Measurements from ENCODE around the gene KRTAP9-7. TPM values are rescaled to one million over a fixed set of nuclear protein-coding genes. Genes with fewer than 3 reads are reported as not detected.

Gene KRTAP9-7
- total and polyA plus RNA-seq, 5 experiments from 2014 or later: not detected

DNA sequence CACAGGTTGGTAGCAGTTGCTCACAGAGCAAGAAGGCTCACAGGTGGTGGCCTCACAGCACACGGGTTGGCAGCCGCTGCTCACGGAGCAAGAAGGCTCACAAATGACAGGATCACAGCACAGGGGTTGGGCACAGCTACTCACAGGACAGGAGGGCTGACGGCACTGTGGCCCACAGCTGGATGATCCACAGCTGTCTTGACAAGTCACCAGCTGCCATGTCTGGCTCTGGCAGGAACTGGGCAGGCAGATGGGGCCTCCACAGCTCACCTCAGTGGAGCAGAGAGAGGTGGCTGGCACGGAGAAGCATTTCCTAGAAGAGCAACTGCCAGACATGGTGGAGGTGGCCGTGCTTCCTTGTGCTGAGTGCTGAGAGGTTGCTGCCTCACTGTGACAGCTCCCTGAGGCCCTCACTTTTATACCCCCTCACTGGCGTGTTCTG is 33.4 kb downstream of the KRTAP9-7 start, which contains the start of gene KRTAP16-1:
Gene KRTAP16-1, minus strand, starts transcription at position 392 of the 442 bp plus-strand sequence. Its CDS starts 56 bp downstream, at position 336.
- Mint-ChIP-seq H3K4me3 (peak within 1 kb of the TSS; percentile 73 to 84 (median 80)), H3K9me3 (no peaks in the 10 kb centered on the region), H3K36me3 (peaks cover 0 to 3% (median 3%) of the 10 kb centered on the region in 3 donors), H3K4me1 (peaks cover 49 to 70% (median 65%) of the 10 kb centered on the region in 4 donors), H3K27ac (peak within 1 kb of the TSS; percentile 96 to 100 (median 99)), H3K27me3 (no peaks in the 10 kb centered on the region)
- DNase-seq: peak in 3 of 10 donors; percentile 38 to 64 (median 38)
- ATAC-seq: no peak
- POLR2A ChIA-PET: interaction anchor here (0.6 to 3.1 kb wide), 21 partner anchors 9 to 763 kb away, joined by 3 to 27 read pairs (median 4); partner anchors contain the start of gene EIF1

DNA sequence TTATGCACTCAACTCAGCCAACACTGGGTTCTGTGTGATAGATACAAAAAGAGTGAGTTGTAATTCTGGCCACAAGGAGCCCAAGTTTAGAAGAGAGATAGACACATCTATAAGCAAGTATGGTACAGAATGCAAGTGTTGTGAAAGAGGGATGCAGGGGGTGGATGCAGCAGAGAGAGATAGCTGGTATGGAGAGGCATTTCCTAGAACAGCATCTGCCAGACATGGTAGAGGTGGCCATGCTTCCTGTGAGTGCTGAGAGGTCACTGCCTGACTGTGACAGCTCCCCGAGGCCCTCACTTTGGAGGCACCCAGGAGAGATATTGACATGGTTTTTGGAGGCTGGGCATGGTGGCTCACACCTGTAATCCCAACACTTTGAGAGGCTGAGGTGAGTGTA is 35.6 kb downstream of the KRTAP9-7 start:
- ATAC-seq: no peak
- DNase-seq: no peak
- POLR2A ChIA-PET: no interaction called here
- Mint-ChIP-seq H3K27me3 (no peaks in the 10 kb centered on the region), H3K4me1 (peaks cover 46 to 64% (median 57%) of the 10 kb centered on the region in 4 donors), H3K4me3 (peak overlapping the region in 3 of 10 donors; percentile 30 to 69 (median 45)), H3K27ac (peak overlapping the region in 9 of 10 donors; percentile 7 to 100 (median 82)), H3K36me3 (peaks cover 0 to 3% (median 3%) of the 10 kb centered on the region in 3 donors), H3K9me3 (no peaks in the 10 kb centered on the region)

DNA sequence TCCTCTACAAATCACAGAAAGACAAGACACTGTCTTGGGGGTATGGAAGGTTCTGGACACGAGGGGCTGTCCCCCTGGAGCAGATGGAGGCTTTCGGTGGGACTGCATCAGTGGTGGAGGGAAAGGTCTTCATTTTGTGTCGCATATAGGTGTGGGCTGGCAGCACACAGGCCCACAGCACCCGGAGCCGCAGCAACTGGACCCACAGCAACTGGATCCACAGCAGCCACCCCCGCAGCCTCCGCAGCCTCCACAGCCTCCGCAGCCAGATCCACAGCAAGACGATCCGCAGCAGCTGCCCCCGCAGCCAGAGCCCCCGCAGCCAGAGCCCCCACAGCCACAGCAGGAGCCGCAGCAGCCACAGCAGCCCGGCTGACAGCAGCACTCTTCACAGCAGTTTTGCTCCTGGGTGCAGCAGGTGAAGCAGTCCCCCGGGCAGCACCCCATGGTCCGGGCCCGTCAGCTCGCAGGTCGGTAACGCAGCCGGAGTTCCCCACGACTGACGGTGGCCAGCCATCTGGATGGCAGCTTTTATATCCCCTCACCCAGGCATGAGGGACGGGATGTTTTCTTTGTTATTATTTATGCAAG is 39.8 kb downstream of the KRTAP9-7 start, which contains the start of gene KRTAP17-1:
Gene KRTAP17-1, minus strand, starts transcription at position 507 of the 591 bp plus-strand sequence. Its CDS starts 60 bp downstream, at position 447.
- Mint-ChIP-seq H3K36me3 (peaks cover 0 to 16% (median 13%) of the 10 kb centered on the region in 3 donors), H3K27ac (peak within 1 kb of the TSS in 3 of 10 donors; percentile 20 to 34 (median 33)), H3K27me3 (no peaks in the 10 kb centered on the region), H3K9me3 (peaks cover 0 to 13% (median 8%) of the 10 kb centered on the region in 9 donors), H3K4me1 (peaks cover 12 to 24% (median 20%) of the 10 kb centered on the region in 4 donors), H3K4me3 (no peak within 1 kb of the TSS)
- ATAC-seq: no peak
- DNase-seq: peak in 1 of 10 donors; percentile 50
- POLR2A ChIA-PET: no interaction called here

DNA sequence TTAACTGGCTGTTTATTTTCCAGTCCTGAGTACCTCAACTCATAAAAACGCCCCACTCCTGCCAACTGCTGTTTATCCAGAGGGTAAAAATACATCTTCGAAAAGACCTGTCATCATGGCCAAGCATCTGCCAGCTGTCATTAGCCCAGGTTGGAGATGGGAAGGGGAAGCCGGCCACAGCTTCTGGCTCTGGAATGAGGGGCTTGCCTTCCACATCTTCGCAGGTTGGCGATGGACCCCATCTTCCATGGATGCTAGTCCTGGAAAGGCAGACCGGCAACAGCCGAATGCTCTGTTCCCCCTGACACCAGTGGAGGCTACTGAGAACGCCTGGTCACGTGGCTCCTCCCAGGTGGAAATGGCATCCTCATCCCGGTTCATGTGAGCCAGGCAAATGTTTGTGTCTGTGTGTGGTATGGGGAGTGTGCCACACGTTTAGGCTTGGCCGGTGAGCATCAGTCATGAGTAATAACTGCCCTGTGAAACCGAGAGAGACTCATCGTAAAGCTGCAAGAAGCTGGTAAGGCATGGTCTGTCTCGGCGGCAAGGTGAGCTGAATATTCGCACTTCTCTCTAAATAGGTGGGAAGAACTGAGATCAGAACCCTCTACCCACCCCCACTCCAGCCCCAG is 40.4 kb downstream of the KRTAP9-7 start:
- POLR2A ChIA-PET: no interaction called here
- Mint-ChIP-seq H3K27me3 (no peaks in the 10 kb centered on the region), H3K4me1 (peaks cover 6 to 18% (median 15%) of the 10 kb centered on the region in 4 donors), H3K36me3 (peaks cover 0 to 18% (median 16%) of the 10 kb centered on the region in 3 donors), H3K9me3 (peaks cover 0 to 19% (median 8%) of the 10 kb centered on the region in 9 donors), H3K27ac (no peak overlapping the region), H3K4me3 (no peak overlapping the region)
- DNase-seq (no peak), ATAC-seq (no peak)

DNA sequence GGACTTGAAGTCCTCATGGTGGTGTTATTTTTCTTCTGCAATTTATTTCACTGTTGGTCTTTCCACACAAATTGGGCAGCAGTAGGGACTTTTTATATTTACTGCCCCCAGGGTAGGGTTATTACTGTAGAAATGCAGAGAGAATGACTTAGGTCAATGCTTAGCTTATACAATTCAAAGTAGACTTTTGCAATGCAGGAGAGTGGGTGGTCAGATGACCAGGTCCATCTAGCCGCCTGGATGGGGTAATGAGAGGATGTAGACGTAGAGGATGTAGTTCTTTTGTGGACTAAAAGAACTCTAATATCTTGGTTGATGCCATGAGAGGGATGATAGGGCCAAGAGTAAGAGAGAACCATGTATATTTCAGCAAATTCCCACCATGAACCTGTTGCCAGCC is 42.7 kb downstream of the KRTAP9-7 start:
- POLR2A ChIA-PET: interaction anchor here (0.8 kb wide), 1 partner anchor 10 kb away, joined by 4 read pairs; no protein-coding TSS in a partner anchor
- no peak overlapping the region for H3K4me3 Mint-ChIP-seq

DNA sequence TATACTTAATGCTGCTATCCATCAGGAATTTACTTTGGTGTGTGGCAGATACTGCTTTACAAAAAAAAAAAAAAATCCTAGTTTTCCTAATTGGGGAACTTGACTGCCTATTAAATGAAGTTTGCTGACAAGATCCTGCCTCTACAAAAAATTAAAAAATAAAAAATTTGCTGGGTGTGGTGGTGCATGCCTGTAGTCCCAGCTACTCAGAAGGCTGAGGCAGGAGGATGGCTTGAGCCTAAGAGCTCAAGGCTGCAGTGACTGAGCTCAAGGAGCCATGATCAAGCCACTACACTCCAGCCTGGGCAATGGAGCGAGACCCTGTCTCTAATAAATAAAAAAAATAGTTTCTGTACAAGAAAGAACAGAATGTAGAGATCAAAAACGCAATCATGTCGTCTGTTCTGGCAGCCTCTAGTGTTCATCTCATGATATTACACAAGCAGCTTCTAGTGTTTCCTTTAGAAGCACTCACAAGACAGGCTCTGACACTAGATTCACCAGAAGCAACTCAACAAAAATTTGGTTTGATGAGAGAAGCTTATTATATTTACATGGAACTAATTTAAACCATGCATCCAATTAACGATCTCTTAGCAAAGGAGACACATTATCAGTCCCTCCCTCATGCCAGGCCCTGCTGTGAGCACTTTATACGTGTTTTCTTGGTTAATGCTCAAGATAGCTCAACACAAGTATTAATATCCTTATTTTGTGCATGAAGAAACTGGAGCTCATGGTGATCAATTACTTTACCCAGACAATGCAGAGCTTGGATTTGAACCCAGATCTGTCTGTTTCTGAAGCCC is 46.8 kb downstream of the KRTAP9-7 start:
- ATAC-seq (peak; percentile 60 to 75), DNase-seq (peak in 5 of 10 donors; percentile 32 to 72 (median 65))
- Mint-ChIP-seq H3K9me3 (peaks cover 0 to 21% (median 8%) of the 10 kb centered on the region in 9 donors), H3K27ac (peak overlapping the region in 9 of 10 donors; percentile 12 to 92 (median 83)), H3K36me3 (peaks cover 0 to 19% (median 13%) of the 10 kb centered on the region in 3 donors), H3K4me3 (no peak overlapping the region), H3K4me1 (peaks cover 31 to 60% (median 53%) of the 10 kb centered on the region in 4 donors), H3K27me3 (no peaks in the 10 kb centered on the region)
- POLR2A ChIA-PET: interaction anchor here (0.6 to 2.3 kb wide), 8 partner anchors 11 to 366 kb away, joined by 3 to 27 read pairs (median 5); partner anchors contain the start of genes EIF1 and KRTAP16-1

More for the DNA sequence above, 42.7 kb downstream of the KRTAP9-7 start:
- Mint-ChIP-seq H3K9me3 (peaks cover 0 to 21% (median 8%) of the 10 kb centered on the region in 9 donors), H3K36me3 (peaks cover 0 to 19% (median 13%) of the 10 kb centered on the region in 3 donors), H3K27ac (peak overlapping the region in 1 of 10 donors; percentile 64), H3K27me3 (no peaks in the 10 kb centered on the region), H3K4me1 (peaks cover 15 to 27% (median 22%) of the 10 kb centered on the region in 4 donors)
- ATAC-seq: no peak
- DNase-seq: no peak

DNA sequence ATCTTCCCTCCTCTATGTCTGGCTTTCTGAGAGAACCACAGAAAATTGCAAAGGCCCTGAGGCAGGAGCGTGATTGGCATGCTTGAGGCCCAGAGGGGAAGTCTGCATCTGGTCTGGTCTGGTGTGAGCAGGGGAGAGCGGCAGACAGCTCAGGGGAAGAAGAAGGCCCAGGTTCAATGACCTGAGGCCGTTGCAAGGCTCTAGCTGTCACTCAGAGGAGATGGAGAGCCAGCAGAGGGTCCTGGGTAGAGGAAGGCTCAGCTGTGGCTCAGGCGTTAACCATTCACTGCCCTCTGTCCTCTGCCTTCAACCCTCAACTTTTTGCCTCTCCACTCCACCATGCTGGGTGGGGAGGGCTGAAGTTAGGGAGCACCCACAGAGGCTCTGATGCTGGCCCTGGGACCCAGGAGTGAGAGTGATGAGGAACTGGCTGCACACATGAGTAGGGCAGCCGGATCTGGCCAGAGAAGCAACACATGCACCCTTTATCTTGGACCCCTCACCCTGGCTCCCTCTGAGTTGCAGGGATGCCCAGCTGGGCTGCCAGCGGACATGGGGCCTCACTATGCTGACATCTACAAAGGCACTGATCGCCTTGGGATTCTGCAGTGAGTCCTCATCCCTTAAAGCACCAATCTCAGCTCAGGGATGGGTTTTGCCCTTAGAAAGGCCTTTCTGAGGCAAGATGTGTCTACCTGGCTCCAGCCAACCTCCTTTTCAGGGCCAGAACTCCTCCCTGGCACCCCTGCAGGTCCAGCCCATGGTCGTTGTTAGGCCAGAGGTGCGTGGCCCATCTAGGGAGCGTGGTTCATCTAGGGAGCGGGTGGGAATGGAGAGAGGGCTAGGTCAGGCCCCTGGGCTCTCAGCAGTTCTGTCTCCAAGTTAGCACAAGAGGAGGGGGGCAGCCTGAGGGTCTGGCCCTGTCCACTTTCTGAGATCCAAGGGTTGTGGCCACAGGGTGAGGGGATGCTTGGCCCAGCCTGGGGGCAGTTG is 47.7 kb downstream of the KRTAP9-7 start:
- Mint-ChIP-seq H3K4me1 (peaks cover 31 to 64% (median 55%) of the 10 kb centered on the region in 4 donors), H3K27ac (peak overlapping the region; percentile 6 to 93 (median 82)), H3K27me3 (no peaks in the 10 kb centered on the region), H3K36me3 (peaks cover 0 to 19% (median 13%) of the 10 kb centered on the region in 3 donors), H3K4me3 (peak overlapping the region in 2 of 10 donors; percentile 19 to 34), H3K9me3 (peaks cover 0 to 21% (median 8%) of the 10 kb centered on the region in 9 donors)
- POLR2A ChIA-PET: interaction anchor here (0.8 to 2.3 kb wide), 8 partner anchors 10 to 207 kb away, joined by 3 to 27 read pairs (median 5); partner anchors contain the start of gene KRTAP16-1
- ATAC-seq: no peak
- DNase-seq: no peak

DNA sequence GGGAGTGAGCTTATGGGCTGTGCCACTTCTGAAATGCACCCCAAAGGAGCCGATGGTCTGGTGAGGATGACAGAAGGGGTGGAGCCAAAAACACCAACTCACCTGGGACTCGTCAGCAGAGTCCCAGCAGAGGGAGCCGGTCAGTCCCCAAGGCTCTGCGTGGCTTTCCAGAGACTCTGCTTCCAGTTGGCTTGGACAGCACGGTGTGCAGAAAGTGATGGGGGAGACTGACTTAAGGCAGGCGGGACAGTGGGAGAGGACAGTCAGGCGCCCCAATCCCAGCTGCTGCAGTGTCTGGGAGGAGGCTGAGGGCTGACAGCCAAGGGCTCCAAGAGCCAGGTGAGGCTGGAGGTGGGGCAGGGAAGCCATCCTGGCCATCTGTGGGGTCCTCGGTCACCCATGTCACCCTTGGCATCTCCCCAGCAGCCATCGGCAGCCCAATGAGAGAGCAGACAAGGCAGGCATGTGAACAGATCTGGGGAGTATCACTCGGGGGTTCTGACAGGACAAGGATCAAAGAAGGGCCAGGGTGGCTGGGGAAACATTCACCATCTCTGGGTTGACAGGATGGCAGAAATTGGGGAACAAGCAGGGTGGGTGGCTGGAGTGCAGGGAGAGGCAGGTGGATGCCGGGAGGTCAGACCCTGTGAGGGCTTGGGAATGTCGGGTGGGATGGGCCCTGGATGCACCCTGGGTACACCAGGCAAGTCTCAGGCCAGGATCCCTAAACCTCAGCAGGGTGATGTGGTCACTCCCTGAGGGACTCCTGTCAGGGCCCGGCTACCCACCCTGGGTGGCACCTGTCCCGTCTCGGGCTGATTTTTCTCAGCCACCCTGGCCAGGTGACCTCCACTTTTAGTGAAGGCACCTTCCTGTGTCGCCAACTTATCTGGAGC is 48.9 kb downstream of the KRTAP9-7 start:
- ATAC-seq (no peak), DNase-seq (peak in 1 of 10 donors; percentile 58)
- H3K9me3 Mint-ChIP-seq: peaks cover 0 to 15% (median 6%) of the 10 kb centered on the region in 9 donors
- H3K4me1 Mint-ChIP-seq: peaks cover 29 to 72% (median 61%) of the 10 kb centered on the region in 4 donors
- no peaks in the 10 kb centered on the region for H3K27me3 Mint-ChIP-seq
- H3K27ac Mint-ChIP-seq: peak overlapping the region in 6 of 10 donors; percentile 66 to 93 (median 86)
- H3K36me3 Mint-ChIP-seq: peaks cover 0 to 14% (median 8%) of the 10 kb centered on the region in 3 donors
- POLR2A ChIA-PET: interaction anchor here (0.6 to 1.1 kb wide), 3 partner anchors 9 to 324 kb away, joined by 3 to 4 read pairs (median 3); no protein-coding TSS in a partner anchor
- peak overlapping the region in 2 of 10 donors; percentile 29 to 51 for H3K4me3 Mint-ChIP-seq

DNA sequence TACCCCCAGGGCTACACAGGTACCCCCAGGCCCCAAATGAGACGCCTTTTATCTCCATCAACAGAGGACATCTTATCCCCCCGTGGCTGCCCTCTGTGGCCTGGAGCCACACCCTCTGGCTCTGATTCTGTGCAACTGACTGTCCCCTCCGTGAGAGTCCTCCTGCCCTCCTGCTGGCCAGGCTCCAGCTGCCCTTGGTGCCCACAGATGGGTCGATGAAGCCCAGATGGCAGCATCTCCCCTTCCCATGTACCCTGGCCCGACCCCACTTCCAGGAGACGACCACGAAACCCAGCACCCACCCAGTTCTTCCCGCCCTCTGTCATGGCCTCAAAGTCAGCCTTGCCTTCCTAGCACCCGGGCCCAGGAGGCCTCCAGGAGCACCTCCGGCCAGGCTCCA is 49.6 kb downstream of the KRTAP9-7 start:
- DNase-seq: peak in 1 of 10 donors; percentile 56
- POLR2A ChIA-PET: no interaction called here
- H3K36me3 Mint-ChIP-seq: peaks cover 0 to 7% (median 2%) of the 10 kb centered on the region in 3 donors
- peaks cover 29 to 72% (median 63%) of the 10 kb centered on the region in 4 donors for H3K4me1 Mint-ChIP-seq
- no peak for ATAC-seq
- peak overlapping the region in 1 of 10 donors; percentile 26 for H3K4me3 Mint-ChIP-seq
- peaks cover 0 to 8% (median 2%) of the 10 kb centered on the region in 9 donors for H3K9me3 Mint-ChIP-seq
- H3K27ac Mint-ChIP-seq: peak overlapping the region in 4 of 10 donors; percentile 62 to 93 (median 83)
- no peaks in the 10 kb centered on the region for H3K27me3 Mint-ChIP-seq

DNA sequence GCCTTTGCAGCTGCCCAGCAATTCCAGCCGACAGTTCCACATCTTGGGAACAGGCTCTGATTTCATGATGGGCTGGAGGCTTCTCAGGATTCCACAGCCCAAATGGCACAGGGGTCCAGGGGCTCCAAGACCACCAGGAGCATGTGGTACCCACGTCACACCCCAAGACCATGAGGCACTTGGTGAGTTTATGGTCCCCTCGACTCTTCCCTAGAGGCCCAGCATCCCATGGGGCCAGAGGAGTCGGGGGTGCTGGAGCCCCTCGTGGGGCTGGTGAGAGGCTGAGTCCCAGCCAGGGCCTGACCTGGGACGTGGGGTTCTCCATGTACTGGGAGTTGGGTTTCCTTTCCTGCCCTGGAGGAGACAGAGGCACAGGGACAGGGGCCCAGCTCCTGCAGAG is 50.1 kb downstream of the KRTAP9-7 start:
- Mint-ChIP-seq H3K4me1 (peaks cover 29 to 72% (median 63%) of the 10 kb centered on the region in 4 donors), H3K4me3 (peak overlapping the region in 3 of 10 donors; percentile 19 to 54 (median 47)), H3K27ac (peak overlapping the region in 1 of 10 donors; percentile 87), H3K27me3 (no peaks in the 10 kb centered on the region), H3K36me3 (peaks cover 0 to 4% (median 0%) of the 10 kb centered on the region in 3 donors), H3K9me3 (peaks cover 0 to 5% (median 0%) of the 10 kb centered on the region in 9 donors)
- DNase-seq (no peak), ATAC-seq (no peak)
- POLR2A ChIA-PET: no interaction called here

Data from naive thymus-derived CD8-positive, alpha-beta T cell (primary cell).